IMR-90 (cell line): ENCODE data around the gene ZNF335.

Experiments used
- BHLHE40 ChIP-seq: fragments of 150-350 bp; IDR thresholded peaks from 2 replicates; pipeline ENCODE4 v1.6.1; 2016; ENCODE audit warnings: mild to moderate bottlenecking, low read depth, low read length
- CEBPB ChIP-seq: IDR thresholded peaks from 2 replicates; pipeline ENCODE4 v1.6.1; 2012; ENCODE audit warnings: low read depth, low read length, improper control_type of control experiment
- CTCF ChIP-seq: conservative IDR thresholded peaks from 2 replicates; pipeline ENCODE4 v1.5.1; 2012; ENCODE audit warnings: mild to moderate bottlenecking, low read depth, low read length, improper control_type of control experiment
- ELK1 ChIP-seq: fragments of 150-350 bp; IDR thresholded peaks from 2 replicates; pipeline ENCODE4 v1.6.1; 2016; ENCODE audit warnings: low read depth, mild to moderate bottlenecking, low read length, moderate library complexity, borderline replicate concordance
- POLR2A ChIP-seq: IDR thresholded peaks from 2 replicates; pipeline ENCODE4 v1.6.1; 2012; ENCODE audit warnings: mild to moderate bottlenecking, low read depth, low read length
- SMC3 ChIP-seq: fragments of 150-350 bp; IDR thresholded peaks from 2 replicates; pipeline ENCODE4 v1.6.1; 2016; ENCODE audit warnings: low read depth, mild to moderate bottlenecking, antibody characterized with exemption, low read length, moderate library complexity

DNA sequence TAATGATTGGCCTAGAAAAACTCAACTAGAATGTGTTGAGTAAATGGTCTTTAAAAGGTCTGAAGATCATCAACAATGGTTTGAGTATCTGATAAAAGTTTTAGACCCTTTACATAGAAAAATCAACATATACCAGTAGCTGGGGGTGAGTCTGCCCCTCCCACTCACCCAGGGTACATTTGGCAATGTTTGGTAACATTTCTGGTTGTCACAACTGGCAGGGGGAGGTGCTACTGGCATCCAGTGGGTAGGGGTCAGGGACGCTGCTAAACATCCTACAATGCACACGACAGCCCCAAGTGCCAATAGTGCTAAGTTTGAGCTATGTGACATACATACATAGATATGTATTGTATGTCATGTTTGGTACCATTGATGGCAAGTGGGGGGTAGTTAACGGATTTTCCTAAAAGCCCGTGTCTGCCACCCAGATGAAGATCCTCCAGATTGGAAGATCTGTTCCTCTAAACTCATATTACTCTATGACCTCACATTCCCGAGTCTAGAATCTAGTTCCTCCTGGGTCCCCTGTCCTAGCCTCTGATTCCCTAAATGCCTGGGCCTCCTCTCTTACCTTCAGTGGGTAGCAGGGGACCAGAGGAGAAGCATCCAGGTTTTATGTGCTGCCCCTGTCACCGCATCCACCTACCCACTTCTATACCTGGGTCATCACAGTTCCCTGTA lies 34.2 kb upstream of the ZNF335 start:
- TF ChIP-seq CTCF: no peak
- no peak for TF ChIP-seq POLR2A
- TF ChIP-seq BHLHE40: no peak
- no peak for TF ChIP-seq ELK1
- TF ChIP-seq SMC3: no peak
- TF ChIP-seq CEBPB: no peak
